BE2C (cell line): Measurements from ENCODE around the gene HUWE1.

Source experiments
- DNase-seq: peaks from one replicate; pipeline ENCODE4 v3.0.0-alpha.2; 2020
- H3K27me3 ChIP-seq: fragments of 250-450 bp; sonication (Bioruptor Pico); 2 replicates; pipeline ENCODE4 v1.5.1; 2020; ENCODE audit warnings: mild to moderate bottlenecking
- H3K36me3 ChIP-seq: fragments of 250-450 bp; sonication (Bioruptor Pico); 2 replicates; pipeline ENCODE4 v1.5.1; 2020; ENCODE audit warnings: mild to moderate bottlenecking
- H3K4me1 ChIP-seq: fragments of 250-450 bp; sonication (Bioruptor Pico); 2 replicates; pipeline ENCODE4 v1.5.1; 2020
- H3K4me3 ChIP-seq: 2 replicates; pipeline ENCODE4 v1.5.1; 2011; ENCODE audit warnings: low read depth, low read length
- H3K9me3 ChIP-seq: fragments of 250-450 bp; sonication (Bioruptor Pico); 2 replicates; pipeline ENCODE4 v1.5.1; 2020
- TF ChIP-seq, protein P1 (sequence below): IDR thresholded peaks from 2 replicates; pipeline ENCODE4 v1.5.1; 2012; ENCODE audit warnings: mild to moderate bottlenecking, low read depth, low read length

The HUWE1 gene

DNA sequence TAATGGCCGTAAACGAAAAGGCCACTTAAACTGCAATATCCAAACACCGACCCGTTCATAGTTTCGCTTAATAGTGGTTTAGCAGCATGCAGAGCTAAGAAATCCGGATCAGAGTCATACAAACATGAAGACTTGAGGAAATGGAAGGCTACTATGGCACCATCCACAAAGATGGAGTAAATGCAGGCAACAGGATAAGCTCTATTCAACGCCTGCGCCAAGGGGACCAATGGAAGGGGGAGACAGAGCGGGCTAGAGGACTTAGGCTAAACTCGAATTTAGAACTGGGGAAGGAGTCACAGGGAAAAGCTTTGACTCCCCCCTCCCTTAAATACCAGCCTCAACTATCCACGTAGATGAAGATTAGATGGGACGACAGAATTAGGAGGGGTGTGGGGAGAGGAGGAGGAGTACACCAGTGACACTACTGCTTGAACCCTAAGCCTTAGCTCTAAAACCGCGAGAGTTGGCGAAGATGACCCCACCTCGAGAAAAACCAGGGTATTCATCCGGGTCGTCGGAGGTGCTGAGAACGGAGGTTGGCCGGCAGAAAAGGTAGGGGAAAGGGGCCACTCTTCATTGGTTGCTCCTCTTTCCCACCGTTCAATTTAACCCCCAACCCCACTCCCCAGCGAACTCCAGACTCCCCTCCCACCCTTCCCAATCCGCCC is 3.5 kb downstream of the HUWE1 start:
- no peaks in the 10 kb centered on the region for H3K27me3 ChIP-seq
- peaks cover 29% of the 10 kb centered on the region for H3K36me3 ChIP-seq
- no peaks in the 10 kb centered on the region for H3K4me1 ChIP-seq
- H3K4me3 ChIP-seq, result peak overlapping the region; percentile 66
- TF ChIP-seq, protein P1, sequence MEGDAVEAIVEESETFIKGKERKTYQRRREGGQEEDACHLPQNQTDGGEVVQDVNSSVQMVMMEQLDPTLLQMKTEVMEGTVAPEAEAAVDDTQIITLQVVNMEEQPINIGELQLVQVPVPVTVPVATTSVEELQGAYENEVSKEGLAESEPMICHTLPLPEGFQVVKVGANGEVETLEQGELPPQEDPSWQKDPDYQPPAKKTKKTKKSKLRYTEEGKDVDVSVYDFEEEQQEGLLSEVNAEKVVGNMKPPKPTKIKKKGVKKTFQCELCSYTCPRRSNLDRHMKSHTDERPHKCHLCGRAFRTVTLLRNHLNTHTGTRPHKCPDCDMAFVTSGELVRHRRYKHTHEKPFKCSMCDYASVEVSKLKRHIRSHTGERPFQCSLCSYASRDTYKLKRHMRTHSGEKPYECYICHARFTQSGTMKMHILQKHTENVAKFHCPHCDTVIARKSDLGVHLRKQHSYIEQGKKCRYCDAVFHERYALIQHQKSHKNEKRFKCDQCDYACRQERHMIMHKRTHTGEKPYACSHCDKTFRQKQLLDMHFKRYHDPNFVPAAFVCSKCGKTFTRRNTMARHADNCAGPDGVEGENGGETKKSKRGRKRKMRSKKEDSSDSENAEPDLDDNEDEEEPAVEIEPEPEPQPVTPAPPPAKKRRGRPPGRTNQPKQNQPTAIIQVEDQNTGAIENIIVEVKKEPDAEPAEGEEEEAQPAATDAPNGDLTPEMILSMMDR, result no peak
- no peaks in the 10 kb centered on the region for H3K9me3 ChIP-seq
- peak; percentile 49 for DNase-seq

DNA sequence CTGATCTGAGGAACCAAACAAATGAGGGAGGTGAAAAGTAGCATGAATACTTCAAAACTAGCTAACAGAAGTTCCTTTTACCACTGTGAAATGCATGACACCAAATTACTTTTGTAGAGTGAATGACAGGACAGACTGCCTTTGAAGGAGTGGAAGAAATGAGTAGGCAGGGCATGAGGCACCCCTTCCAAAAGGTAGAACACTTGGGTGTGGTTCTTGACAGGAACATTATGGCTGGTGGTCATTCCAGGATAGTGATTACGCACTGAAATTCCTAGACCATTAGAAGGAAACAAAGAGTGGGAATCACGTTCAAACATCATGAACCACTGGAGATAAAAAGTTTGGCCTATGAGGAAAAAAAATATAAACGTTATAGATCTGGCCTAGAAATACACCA is 4.9 kb downstream of the HUWE1 start:
- Histone ChIP-seq H3K9me3 (no peaks in the 10 kb centered on the region), H3K27me3 (no peaks in the 10 kb centered on the region), H3K4me3 (no peak overlapping the region), H3K4me1 (no peaks in the 10 kb centered on the region), H3K36me3 (peaks cover 34% of the 10 kb centered on the region)
- no peak for DNase-seq
- TF ChIP-seq, protein P1, result no peak

DNA sequence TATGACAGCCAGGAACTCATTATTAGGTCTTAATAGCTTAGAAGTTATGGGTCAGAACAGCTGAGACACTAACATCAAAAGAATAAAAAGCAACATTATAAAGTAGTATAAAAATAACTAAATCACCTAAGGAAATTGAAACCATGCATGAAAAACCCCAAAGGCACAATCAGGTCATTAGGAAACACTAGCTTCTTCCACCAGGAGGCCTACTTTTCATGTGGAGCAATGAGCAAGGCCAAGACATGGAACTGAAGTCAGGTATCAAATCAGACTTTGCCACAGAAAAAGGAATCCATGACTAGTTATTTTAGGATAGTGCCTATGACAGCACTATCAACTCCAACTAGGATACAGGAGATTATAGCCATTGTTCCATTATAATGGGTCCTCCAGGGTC is 7.9 kb downstream of the HUWE1 start:
- peaks cover 39% of the 10 kb centered on the region for H3K36me3 ChIP-seq
- TF ChIP-seq, protein P1, result peak; percentile 38
- no peak overlapping the region for H3K4me3 ChIP-seq
- no peaks in the 10 kb centered on the region for H3K4me1 ChIP-seq
- DNase-seq, result no peak
- no peaks in the 10 kb centered on the region for H3K9me3 ChIP-seq
- no peaks in the 10 kb centered on the region for H3K27me3 ChIP-seq

DNA sequence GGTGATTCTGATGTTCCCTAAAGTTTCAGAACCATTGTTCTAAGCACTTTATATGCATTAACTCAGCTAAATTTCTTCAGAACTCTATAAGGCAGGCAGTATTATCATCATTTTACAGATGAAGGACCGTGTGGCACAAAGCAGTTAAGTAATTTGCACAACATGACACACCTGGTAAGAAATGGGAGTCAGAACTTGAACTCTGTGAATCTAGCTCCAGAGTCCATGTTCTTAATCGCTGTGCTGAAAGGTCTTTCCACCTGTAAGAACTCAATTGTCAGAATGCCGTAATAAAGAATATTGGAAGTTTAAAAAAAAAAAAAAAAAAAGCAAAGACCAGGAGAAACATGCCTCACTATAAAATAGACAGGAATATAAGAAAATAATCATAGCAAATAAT is 9.2 kb downstream of the HUWE1 start:
- Histone ChIP-seq H3K36me3 (peaks cover 41% of the 10 kb centered on the region), H3K4me1 (no peaks in the 10 kb centered on the region), H3K4me3 (no peak overlapping the region), H3K9me3 (no peaks in the 10 kb centered on the region), H3K27me3 (no peaks in the 10 kb centered on the region)
- no peak for DNase-seq
- TF ChIP-seq, protein P1, result no peak

DNA sequence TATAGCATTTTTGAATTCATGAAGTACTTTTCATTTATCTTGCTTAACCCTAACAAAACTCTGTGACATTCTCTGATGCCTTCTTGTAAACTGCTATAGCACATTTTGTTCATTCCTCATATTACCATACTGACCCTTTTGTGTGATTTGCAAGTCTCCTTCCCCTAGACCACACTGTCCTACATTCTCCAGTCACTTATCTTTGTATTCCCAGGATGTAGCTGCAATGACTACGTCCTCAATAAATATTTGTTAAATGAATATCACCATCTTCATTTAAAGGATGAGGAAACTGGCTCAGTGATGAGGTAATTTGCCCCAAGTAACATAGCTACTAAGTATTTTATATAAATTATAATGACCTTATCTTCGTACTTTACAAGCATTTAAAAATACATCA is 11.9 kb downstream of the HUWE1 start:
- Histone ChIP-seq H3K27me3 (no peaks in the 10 kb centered on the region), H3K9me3 (no peaks in the 10 kb centered on the region), H3K36me3 (peaks cover 28% of the 10 kb centered on the region), H3K4me1 (no peaks in the 10 kb centered on the region), H3K4me3 (no peak overlapping the region)
- DNase-seq, result no peak
- TF ChIP-seq, protein P1, result no peak

DNA sequence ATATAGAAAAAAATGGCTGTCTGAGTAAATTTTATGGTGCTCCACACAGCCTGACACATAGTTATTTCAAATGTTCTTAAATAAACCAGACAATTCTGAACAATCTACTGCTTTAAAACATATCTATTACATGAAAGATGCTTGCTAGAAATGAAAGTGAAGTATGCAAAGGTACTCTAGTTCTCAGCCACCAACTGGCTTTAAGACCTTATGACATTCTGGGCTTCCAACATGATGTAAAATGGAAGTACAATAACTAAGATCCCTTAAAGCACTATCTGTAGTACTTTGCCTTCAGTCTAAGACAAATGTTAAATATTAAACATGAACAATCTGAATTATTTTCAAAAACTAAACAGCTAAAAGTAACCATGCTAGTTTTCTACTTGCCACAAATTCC is 17.3 kb downstream of the HUWE1 start:
- H3K4me3 ChIP-seq, result no peak overlapping the region
- TF ChIP-seq, protein P1, result no peak

More for the DNA sequence above, 17.3 kb downstream of the HUWE1 start:
- Histone ChIP-seq H3K27me3 (no peaks in the 10 kb centered on the region), H3K36me3 (peaks cover 12% of the 10 kb centered on the region), H3K4me1 (no peaks in the 10 kb centered on the region), H3K9me3 (no peaks in the 10 kb centered on the region)
- DNase-seq, result no peak
